SIG-M5 treated with dmso at 0.1 percent for 504 hours (cell line): ENCODE results near the gene STK17A.
"Not testable (repeated sequence)": the region's sequence is repeated elsewhere in the genome, so short reads cannot be mapped to it uniquely, and the experiment has no call there.

Source experiments
- DNase-seq: peaks from one replicate; lab custom pipeline; 2025; ENCODE audit not compliant: unreplicated experiment; lab: John Stamatoyannopoulos, UW

The STK17A gene

GRCh38 chr7:43594020-43594419 lies 11.1 kb downstream of the STK17A start:
- DNase-seq = no peak

GRCh38 chr7:43596426-43596825 lies 13.5 kb downstream of the STK17A start:
- not testable (repeated sequence) for DNase-seq

GRCh38 chr7:43600056-43600455 lies 17.1 kb downstream of the STK17A start:
- DNase-seq = no peak

- no peak for DNase-seq
Observed at GRCh38 chr7:43602256-43602655, 19.3 kb downstream of the STK17A start.

- DNase-seq = no peak
Observed at GRCh38 chr7:43604251-43604650, 21.3 kb downstream of the STK17A start.

GRCh38 chr7:43609097-43609496 lies 26.2 kb downstream of the STK17A start:
- no peak for DNase-seq

- no peak for DNase-seq
Observed at GRCh38 chr7:43612128-43612527, 29.2 kb downstream of the STK17A start.

GRCh38 chr7:43612599-43613589 lies 30.0 kb downstream of the STK17A start:
- DNase-seq = no peak

- no peak for DNase-seq
Observed at GRCh38 chr7:43615558-43616145, 32.7 kb downstream of the STK17A start.

- DNase-seq = no peak
Observed at GRCh38 chr7:43616977-43617376, 34.1 kb downstream of the STK17A start.

- no peak for DNase-seq
Observed at GRCh38 chr7:43618073-43618472, 35.2 kb downstream of the STK17A start.

GRCh38 chr7:43619213-43620012 lies 36.5 kb downstream of the STK17A start:
- no peak for DNase-seq

- DNase-seq = no peak
Observed at GRCh38 chr7:43621729-43622448, 39.0 kb downstream of the STK17A start.

- DNase-seq = no peak
Observed at GRCh38 chr7:43624156-43624555, 41.2 kb downstream of the STK17A start.

- no peak for DNase-seq
Observed at GRCh38 chr7:43625453-43625852, 42.5 kb downstream of the STK17A start.

GRCh38 chr7:43625980-43626379 lies 43.1 kb downstream of the STK17A start:
- DNase-seq = no peak

- no peak for DNase-seq
Observed at GRCh38 chr7:43626695-43627094, 43.8 kb downstream of the STK17A start.

GRCh38 chr7:43627798-43628197 lies 44.9 kb downstream of the STK17A start:
- DNase-seq = not testable (repeated sequence)

GRCh38 chr7:43628431-43628830 lies 45.5 kb downstream of the STK17A start:
- DNase-seq = no peak

- no peak for DNase-seq
Observed at GRCh38 chr7:43629857-43630256, 46.9 kb downstream of the STK17A start.

GRCh38 chr7:43630482-43630881 lies 47.6 kb downstream of the STK17A start:
- peak; percentile 42 for DNase-seq
